IPS DF 19.7 (cell line): ENCODE measurements around the gene TMPRSS7.

Source experiments
- DNase-seq: peaks from one replicate; pipeline ENCODE4 v3.0.0-alpha.2; 2013; ENCODE audit warnings: low read depth, low spot score

TMPRSS7 gene, protein sequence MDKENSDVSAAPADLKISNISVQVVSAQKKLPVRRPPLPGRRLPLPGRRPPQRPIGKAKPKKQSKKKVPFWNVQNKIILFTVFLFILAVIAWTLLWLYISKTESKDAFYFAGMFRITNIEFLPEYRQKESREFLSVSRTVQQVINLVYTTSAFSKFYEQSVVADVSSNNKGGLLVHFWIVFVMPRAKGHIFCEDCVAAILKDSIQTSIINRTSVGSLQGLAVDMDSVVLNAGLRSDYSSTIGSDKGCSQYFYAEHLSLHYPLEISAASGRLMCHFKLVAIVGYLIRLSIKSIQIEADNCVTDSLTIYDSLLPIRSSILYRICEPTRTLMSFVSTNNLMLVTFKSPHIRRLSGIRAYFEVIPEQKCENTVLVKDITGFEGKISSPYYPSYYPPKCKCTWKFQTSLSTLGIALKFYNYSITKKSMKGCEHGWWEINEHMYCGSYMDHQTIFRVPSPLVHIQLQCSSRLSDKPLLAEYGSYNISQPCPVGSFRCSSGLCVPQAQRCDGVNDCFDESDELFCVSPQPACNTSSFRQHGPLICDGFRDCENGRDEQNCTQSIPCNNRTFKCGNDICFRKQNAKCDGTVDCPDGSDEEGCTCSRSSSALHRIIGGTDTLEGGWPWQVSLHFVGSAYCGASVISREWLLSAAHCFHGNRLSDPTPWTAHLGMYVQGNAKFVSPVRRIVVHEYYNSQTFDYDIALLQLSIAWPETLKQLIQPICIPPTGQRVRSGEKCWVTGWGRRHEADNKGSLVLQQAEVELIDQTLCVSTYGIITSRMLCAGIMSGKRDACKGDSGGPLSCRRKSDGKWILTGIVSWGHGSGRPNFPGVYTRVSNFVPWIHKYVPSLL

GRCh38 chr3:112034436-112034835, at the start of gene TMPRSS7:
TSS of gene TMPRSS7 (plus strand) at chr3:112034736. CDS start at chr3:112034846, 110 bp downstream.
- DNase-seq: no peak

- no peak for DNase-seq
Measured at GRCh38 chr3:111986800-111987199, 47.7 kb upstream of the TMPRSS7 start.

- DNase-seq: no peak
Measured at GRCh38 chr3:111989061-111989678, 45.4 kb upstream of the TMPRSS7 start.

DNA sequence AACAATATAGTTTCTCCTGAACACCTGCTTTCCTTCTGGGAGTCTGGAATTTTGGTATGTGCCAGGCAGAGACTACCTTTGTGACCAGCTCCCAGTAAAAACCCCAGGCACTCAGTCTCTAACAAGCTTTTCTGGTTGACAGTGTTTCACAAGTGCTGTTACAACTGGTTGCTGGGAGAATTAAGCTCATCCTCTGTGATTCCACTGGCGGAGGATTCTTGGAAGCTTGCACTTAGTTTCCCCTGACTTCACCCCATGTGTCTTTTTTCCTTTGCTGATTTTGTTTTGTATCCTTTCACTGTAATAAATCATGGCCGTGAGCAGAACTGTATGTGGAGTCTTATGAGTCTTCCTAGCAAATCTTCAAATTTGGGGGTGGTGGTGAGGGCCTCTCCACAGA, 41.5 kb upstream of the TMPRSS7 start:
- no peak for DNase-seq

DNA sequence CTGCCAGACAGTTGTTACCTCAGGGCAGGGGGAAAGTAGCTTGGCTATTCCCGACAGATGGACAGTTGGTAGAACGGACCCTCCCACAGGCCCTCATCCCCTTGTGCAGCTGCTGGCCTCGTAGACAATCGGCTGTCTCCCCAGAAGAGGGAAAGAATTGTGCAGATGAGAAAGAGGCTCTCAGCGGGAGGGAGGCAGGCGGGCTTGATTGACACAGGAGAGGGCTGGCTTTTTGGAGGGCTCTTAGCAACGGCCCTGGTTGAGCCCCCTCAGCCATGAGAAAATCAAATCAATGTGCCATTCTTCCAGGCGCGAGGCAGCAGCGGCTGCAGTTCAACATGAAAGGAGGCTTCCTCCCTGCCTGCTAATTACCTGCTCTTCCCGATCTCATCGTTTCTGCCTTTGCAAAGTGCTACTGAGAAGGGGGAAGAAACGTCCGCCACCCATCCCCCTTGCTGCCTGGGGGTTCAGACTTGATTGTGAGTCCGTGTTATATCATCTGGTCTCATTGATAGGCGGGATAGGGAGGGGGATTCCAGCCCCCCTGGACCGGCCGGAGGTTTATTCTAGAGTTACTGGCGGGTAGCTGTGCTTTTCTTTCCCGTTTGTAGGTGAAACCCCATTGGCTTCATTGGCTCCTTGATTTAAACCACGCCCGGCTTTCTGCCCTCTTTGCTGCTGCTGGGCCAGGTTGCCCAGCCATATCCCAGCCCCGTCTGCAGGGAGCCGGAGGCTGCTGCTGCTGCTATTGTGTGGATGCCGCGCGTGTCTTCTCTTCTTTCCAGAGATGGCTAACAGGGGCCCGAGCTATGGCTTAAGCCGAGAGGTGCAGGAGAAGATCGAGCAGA, 35.7 kb upstream of the TMPRSS7 start, which contains the start of gene TAGLN3:
Gene TAGLN3, plus strand, starts transcription at position 287 of the 848 bp plus-strand sequence. Its CDS starts 501 bp downstream, at position 788.
- no peak for DNase-seq

DNA sequence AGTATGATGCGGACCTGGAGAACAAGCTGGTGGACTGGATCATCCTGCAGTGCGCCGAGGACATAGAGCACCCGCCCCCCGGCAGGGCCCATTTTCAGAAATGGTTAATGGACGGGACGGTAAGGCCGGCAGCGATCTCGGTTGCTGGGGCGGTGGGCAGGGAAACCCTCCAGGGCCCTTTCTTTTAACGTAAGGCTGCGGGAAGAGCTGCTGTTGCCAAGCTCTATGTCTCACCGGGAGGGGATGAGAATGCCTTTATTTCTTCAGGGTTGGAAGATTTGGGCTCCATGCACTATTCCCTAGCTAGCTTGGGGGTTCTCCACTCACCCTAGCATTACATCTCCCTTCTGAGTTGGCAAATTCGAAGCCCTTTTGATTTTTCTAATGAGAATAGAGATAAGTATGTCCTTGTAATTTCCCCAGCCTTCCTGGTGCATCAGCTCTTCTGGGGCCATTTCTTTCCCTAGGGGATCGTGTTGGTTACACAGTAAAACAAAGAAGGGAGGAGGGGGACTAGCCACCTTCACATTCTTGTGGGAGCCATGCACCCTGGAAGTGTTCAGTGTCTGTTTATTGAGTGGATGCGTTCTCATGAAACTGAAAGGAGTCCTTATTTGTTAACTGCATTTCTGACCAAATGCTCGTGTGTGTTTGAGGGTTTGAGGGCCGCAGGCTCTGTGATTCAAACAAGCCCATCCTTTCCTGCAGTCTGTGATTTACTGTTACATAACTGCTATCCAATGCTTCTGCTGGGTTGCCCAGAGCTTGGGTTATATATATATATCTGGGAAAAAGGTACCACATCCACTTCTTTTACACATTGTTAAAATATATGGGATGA, 34.8 kb upstream of the TMPRSS7 start:
- no peak for DNase-seq

DNA sequence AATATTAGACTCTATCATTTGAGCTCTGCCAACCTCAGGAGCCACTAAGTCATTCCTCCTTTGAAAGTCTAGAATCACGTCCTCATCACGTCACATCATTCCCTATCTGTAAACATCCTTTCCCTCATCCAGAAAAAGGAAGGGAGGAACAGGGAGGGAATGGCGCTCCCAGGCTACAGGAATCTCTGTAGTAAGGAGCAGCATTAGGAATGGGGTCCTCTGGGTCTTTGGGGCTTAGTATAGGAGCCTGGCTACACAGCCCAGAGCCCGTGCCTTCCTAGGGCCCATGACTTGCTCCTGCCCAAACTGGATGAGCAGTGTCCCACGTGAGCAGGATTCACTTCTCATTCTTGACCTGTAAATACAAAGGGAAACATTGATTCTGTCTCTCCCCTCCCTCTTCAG, 34.2 kb upstream of the TMPRSS7 start:
- DNase-seq: no peak

- no peak for DNase-seq
Measured at GRCh38 chr3:112000966-112001365, 33.6 kb upstream of the TMPRSS7 start.

- no peak for DNase-seq
Measured at GRCh38 chr3:112001526-112001925, 33.0 kb upstream of the TMPRSS7 start.

DNA sequence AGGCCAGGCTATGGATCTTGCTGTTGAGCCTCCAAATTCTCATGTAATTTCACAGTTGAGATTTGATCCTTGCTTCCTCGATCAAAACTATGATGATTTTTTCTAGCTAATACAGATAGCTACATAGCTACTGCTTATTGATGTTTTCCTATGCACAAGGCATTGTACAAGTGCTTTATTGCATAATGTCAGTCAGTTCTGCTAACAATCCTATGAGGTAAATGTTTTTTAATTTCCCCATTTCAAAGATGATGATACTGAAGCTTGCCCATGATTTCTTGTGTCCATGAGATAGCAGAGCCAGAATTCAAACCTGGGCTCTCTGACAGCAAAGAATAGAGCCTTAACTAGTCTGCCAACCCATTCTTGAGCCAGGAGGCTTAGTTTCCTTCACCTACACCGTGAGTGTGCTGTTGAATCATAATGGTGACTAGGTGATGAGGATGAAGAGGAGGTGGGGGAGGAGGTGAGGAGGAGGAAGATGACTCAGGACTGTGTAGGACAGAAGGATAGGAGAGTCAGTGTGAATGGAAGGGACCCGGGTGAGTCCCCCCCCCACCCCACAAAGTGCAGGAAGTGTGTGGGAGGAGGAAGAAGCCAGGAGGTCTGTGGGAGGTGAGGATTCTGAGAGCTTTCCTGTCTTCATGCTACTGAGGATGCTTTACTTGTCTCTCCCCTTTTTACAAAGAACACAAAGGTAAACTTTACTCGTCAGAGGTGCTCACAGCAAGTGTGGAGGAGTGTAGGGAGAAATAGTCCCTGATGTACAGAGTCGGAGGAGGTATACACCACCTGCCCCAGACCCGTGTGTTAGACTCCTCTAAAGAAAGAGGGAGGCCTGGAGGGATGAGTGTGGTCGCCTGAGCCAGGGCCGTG, 32.2 kb upstream of the TMPRSS7 start:
- DNase-seq: no peak

DNA sequence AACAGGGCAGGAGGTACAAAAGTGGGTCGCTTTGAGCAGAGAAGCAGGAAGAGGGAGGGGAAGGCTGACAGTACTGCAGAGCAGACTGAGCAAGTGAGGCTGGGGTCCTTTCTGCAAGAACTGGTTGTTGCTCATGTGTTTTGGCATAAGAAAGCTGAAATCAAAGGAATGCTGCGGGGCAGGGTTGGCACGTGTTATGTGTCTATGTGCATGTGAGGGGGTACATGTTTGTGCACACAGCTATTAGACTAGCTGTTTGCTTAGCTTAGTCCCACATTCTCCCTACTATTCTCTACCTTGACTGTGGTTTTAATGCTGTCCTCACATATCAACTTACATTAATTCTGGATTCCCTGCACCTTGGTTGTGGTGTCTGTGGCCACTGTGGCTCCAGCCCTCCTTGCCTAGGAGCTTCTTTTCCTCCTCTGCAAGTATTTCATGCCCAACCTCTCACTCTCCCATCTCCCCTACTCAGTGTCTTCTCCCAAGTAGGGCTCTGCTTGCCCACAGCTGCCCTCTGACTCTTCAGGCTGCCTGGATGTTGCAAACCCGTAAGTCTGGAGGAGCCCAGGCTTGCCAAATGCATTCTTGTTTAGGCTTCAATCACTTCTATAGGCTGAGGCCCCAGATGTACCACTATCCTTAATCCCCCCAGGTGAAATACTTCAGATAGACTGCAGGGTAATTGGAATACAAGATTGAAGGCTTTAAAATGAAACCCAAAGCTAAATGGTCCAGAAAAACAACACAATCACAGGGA, 31.0 kb upstream of the TMPRSS7 start:
- no peak for DNase-seq

DNA sequence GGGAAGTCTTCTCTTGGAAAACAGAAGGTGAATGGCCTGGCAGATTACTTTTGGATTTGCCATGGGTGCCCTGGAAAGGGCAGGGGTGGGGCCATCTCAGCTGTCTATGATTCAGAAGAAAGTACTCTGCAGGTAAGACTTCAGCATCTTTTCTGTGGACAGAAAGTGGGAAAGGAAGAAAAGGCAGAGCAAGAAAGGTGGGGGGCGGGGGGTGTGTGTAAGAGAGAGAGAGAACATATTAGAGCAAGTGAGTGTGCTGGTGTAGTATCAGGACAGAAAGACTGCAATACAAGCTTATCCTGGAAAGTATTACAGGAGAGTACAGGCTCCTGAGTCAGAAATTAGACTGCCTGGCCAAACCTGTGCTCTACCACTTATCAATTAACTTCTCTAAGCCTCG, 30.3 kb upstream of the TMPRSS7 start:
- DNase-seq: no peak

- DNase-seq: no peak
Measured at GRCh38 chr3:112004669-112005068, 29.9 kb upstream of the TMPRSS7 start.

- no peak for DNase-seq
Measured at GRCh38 chr3:112005091-112005672, 29.4 kb upstream of the TMPRSS7 start.

GRCh38 chr3:112007633-112008032, 26.9 kb upstream of the TMPRSS7 start:
- no peak for DNase-seq

- no peak for DNase-seq
Measured at GRCh38 chr3:112009670-112010069, 24.9 kb upstream of the TMPRSS7 start.

DNA sequence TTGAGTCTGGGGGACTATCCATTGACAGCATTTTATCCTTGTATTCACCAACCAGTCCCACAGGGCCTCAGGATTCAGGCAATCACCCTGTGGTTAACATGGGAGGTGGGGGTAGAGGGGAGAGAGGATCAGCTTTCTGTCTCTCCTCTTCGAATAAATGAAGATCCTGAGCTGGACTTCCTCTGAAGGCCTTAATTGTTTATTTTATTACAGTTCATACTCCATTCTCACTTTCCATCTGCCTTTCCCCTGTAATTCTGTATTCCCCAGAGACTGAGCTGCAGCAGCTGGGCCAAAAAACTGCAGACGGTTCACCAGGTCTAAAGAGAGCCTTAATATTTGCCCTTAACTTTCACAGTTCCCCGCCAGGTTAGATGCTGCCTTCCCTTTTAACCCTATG, 23.9 kb upstream of the TMPRSS7 start:
- DNase-seq: no peak

DNA sequence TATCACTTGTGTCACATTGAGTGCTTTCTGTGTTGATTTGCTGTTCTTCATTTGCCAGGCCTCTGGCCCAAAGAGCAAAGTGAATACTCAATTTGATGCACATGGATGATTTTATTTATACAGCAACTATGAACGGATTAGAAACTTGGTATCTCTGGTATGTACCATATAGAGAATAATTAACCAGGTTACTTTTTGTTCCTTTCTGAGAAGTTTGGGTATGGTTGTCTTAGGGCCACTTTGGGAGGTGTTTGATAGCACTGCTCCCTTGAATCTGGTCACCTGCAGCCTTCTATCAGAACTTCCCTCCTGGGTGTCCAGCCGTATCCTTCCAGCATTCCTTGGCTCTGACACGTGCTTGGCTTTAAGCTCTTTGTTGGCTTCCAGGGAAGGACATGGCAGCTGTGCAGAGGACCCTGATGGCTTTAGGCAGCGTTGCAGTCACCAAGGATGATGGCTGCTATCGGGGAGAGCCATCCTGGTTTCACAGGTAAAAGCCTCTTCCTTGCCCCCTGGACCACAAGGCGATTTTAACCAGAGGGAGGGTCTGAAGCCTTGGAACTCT, 23.1 kb upstream of the TMPRSS7 start:
- no peak for DNase-seq
